Karpas-422 (cell line): Measurements from ENCODE around the gene ZGPAT. TPM values are rescaled to one million over a fixed set of nuclear protein-coding genes. Genes with fewer than 3 reads are reported as not detected.
"Not testable (repeated sequence)": the region's sequence is repeated elsewhere in the genome, so short reads cannot be mapped to it uniquely, and the experiment has no call there.

Experiments used
- DNase-seq: peaks from one replicate; pipeline ENCODE4 v3.0.0-alpha.2; 2015
- H2AFZ ChIP-seq: fragments of 200-600 bp; sonication (generic); 2 replicates; pipeline ENCODE4 v1.6.1; 2014; ENCODE audit warnings: antibody characterized with exemption, low read length, mixed read lengths
- H3K27ac ChIP-seq: fragments of 200-600 bp; sonication (generic); 2 replicates; pipeline ENCODE4 v1.5.1; 2014; ENCODE audit warnings: mild to moderate bottlenecking, low read length, moderate library complexity
- H3K27me3 ChIP-seq: fragments of 200-600 bp; sonication (generic); 2 replicates; pipeline ENCODE4 v1.6.1; 2014; ENCODE audit warnings: low read length, mixed read lengths
- H3K36me3 ChIP-seq: fragments of 200-600 bp; sonication (generic); 2 replicates; pipeline ENCODE4 v1.6.1; 2014; ENCODE audit warnings: low read length, mixed read lengths; ENCODE audit not compliant: insufficient read depth
- H3K4me1 ChIP-seq: fragments of 200-600 bp; sonication (generic); 2 replicates; pipeline ENCODE4 v1.6.1; 2014; ENCODE audit warnings: mild to moderate bottlenecking, low read length, mixed read lengths
- H3K4me2 ChIP-seq: fragments of 200-600 bp; sonication (generic); 2 replicates; pipeline ENCODE4 v1.6.1; 2014; ENCODE audit warnings: low read length, low read depth, mild to moderate bottlenecking; ENCODE audit not compliant: poor library complexity, severe bottlenecking
- H3K4me3 ChIP-seq: fragments of 200-600 bp; sonication (generic); 2 replicates; pipeline ENCODE4 v1.5.1; 2014; ENCODE audit warnings: mild to moderate bottlenecking, antibody characterized with exemption, low read length, mixed read lengths
- H3K79me2 ChIP-seq: fragments of 200-600 bp; sonication (generic); 2 replicates; pipeline ENCODE4 v1.6.1; 2014; ENCODE audit warnings: mild to moderate bottlenecking, low read length, mixed read lengths
- H3K9ac ChIP-seq: fragments of 200-600 bp; sonication (generic); 2 replicates; pipeline ENCODE4 v1.6.0; 2014; ENCODE audit warnings: low read length
- H3K9me2 ChIP-seq: fragments of 200-600 bp; sonication (generic), shearing (Covaris generic); replicated peaks from 2 replicates; pipeline ENCODE4 v1.6.0; 2014; ENCODE audit warnings: mild to moderate bottlenecking, low read length, moderate library complexity; ENCODE audit not compliant: insufficient read depth
- H3K9me3 ChIP-seq: fragments of 300-700, 200-600 bp; sonication (generic); 2 replicates; pipeline ENCODE4 v1.6.1; 2014; ENCODE audit warnings: low read length, mixed read lengths
- H4K20me1 ChIP-seq: fragments of 200-600 bp; sonication (generic); 2 replicates; pipeline ENCODE4 v1.6.1; 2014; ENCODE audit warnings: mild to moderate bottlenecking, antibody characterized with exemption, low read length, low read depth; ENCODE audit not compliant: insufficient read depth
- total RNA-seq: library from RNA; depleted of rRNA; stranded (reverse); fragments of >200 nt; shearing (Covaris generic); gene quantifications from 2 replicates; pipeline ENCODE4 v1.2.3, GENCODE V29; 2014; ENCODE audit warnings: low replicate concordance

Gene ZGPAT
- total RNA-seq, 1 experiment from 2014 or later, result 12.2 TPM

GRCh38 chr20:63663332-63664066 lies 44.3 kb upstream of the ZGPAT start:
- Histone ChIP-seq H3K9ac (no peak overlapping the region), H3K79me2 (peaks cover 16% of the 10 kb centered on the region)

GRCh38 chr20:63664143-63664851 lies 43.5 kb upstream of the ZGPAT start:
- Histone ChIP-seq H3K36me3 (peaks cover 7% of the 10 kb centered on the region; the same call in 1 of the 2 replicates), H3K4me3 (no peak overlapping the region), H2AFZ (no peak overlapping the region), H3K9me3 (no peaks in the 10 kb centered on the region), H3K27me3 (no peaks in the 10 kb centered on the region), H3K27ac (no peak overlapping the region), H3K4me2 (no peak overlapping the region), H4K20me1 (no peaks in the 10 kb centered on the region), H3K4me1 (peaks cover 5% of the 10 kb centered on the region), H3K9ac (no peak overlapping the region), H3K9me2 (no peaks in the 10 kb centered on the region), H3K79me2 (peaks cover 8% of the 10 kb centered on the region)
- DNase-seq, result no peak

More at GRCh38 chr20:63663332-63664066, 44.3 kb upstream of the ZGPAT start:
- Histone ChIP-seq H3K27ac (no peak overlapping the region), H4K20me1 (no peaks in the 10 kb centered on the region), H2AFZ (no peak overlapping the region), H3K9me2 (no peaks in the 10 kb centered on the region), H3K27me3 (no peaks in the 10 kb centered on the region), H3K4me1 (peaks cover 9% of the 10 kb centered on the region), H3K4me3 (no peak overlapping the region), H3K36me3 (no peaks in the 10 kb centered on the region), H3K9me3 (no peaks in the 10 kb centered on the region), H3K4me2 (no peak overlapping the region)
- DNase-seq, result no peak

GRCh38 chr20:63664861-63665594 lies 42.8 kb upstream of the ZGPAT start:
- no peaks in the 10 kb centered on the region for H3K9me3 ChIP-seq
- H3K4me3 ChIP-seq, result no peak overlapping the region
- H2AFZ ChIP-seq, result no peak overlapping the region
- peaks cover 2% of the 10 kb centered on the region; the same call in 1 of the 2 replicates for H3K79me2 ChIP-seq
- H3K9me2 ChIP-seq, result no peaks in the 10 kb centered on the region
- H4K20me1 ChIP-seq, result no peaks in the 10 kb centered on the region
- H3K4me1 ChIP-seq, result no peaks in the 10 kb centered on the region
- H3K27me3 ChIP-seq, result no peaks in the 10 kb centered on the region
- no peak overlapping the region for H3K4me2 ChIP-seq
- no peak for DNase-seq
- peaks cover 7% of the 10 kb centered on the region; the same call in 1 of the 2 replicates for H3K36me3 ChIP-seq
- H3K27ac ChIP-seq, result no peak overlapping the region
- H3K9ac ChIP-seq, result no peak overlapping the region

DNA sequence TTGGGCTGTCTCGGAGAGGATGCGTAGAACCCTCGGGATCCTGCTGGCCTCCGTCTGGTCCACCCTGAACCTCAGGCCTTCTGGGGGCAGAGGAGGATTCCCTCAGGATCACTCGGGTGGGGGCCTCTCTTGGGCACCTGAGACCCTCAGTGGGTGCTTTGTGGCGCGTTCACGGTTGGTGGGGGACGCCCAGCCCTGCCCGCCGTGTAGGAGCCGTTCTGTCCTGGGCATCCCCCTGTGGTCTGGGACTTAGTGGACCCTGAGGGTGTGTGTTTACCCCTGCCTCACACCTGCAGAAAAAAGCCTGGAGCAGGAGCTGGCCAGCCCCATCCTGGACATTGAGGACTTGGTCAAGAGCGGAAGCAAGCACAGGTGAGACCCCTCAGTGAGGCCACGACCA lies 42.1 kb upstream of the ZGPAT start:
- Histone ChIP-seq H3K9me3 (no peaks in the 10 kb centered on the region), H3K9me2 (no peaks in the 10 kb centered on the region), H3K4me1 (no peaks in the 10 kb centered on the region), H3K27me3 (no peaks in the 10 kb centered on the region), H3K79me2 (no peaks in the 10 kb centered on the region), H3K36me3 (peaks cover 7% of the 10 kb centered on the region; the same call in 1 of the 2 replicates), H3K4me2 (no peak overlapping the region), H4K20me1 (no peaks in the 10 kb centered on the region), H3K9ac (no peak overlapping the region), H3K4me3 (no peak overlapping the region), H2AFZ (no peak overlapping the region), H3K27ac (no peak overlapping the region)
- DNase-seq, result no peak

DNA sequence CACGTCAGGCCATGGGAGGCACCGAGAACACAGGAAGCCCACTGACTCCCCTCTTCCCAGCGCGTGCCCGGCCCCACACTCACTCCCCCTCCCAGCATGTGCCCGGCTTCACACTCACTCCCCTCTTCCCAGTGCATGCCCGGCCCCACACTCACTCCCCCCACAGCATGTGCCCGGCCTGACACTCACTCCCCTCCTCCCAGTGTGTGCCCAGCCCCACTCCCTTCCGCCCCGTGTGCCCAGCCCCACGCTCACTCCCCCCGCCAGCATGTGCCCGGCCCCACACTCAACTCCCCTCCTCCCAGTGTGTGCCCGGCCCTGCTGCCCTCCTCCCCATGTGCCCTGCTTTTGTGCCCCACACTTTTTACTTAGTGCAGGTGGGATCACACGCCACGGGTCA lies 40.0 kb upstream of the ZGPAT start:
- Histone ChIP-seq H3K27me3 (no peaks in the 10 kb centered on the region), H3K9ac (no peak overlapping the region), H3K36me3 (peaks cover 7% of the 10 kb centered on the region; the same call in 1 of the 2 replicates), H2AFZ (no peak overlapping the region), H3K4me1 (no peaks in the 10 kb centered on the region), H3K9me3 (no peaks in the 10 kb centered on the region), H3K4me2 (no peak overlapping the region), H3K27ac (no peak overlapping the region), H3K79me2 (no peaks in the 10 kb centered on the region), H4K20me1 (no peaks in the 10 kb centered on the region), H3K4me3 (no peak overlapping the region), H3K9me2 (no peaks in the 10 kb centered on the region)
- no peak for DNase-seq

GRCh38 chr20:63668351-63668750 lies 39.5 kb upstream of the ZGPAT start:
- Histone ChIP-seq H3K4me2 (no peak overlapping the region), H3K27ac (no peak overlapping the region), H3K27me3 (no peaks in the 10 kb centered on the region), H3K36me3 (peaks cover 7% of the 10 kb centered on the region; the same call in 1 of the 2 replicates), H3K9me3 (no peaks in the 10 kb centered on the region), H4K20me1 (no peaks in the 10 kb centered on the region), H3K4me3 (no peak overlapping the region), H3K79me2 (no peaks in the 10 kb centered on the region), H3K9me2 (no peaks in the 10 kb centered on the region), H3K4me1 (no peaks in the 10 kb centered on the region), H2AFZ (no peak overlapping the region), H3K9ac (no peak overlapping the region)
- DNase-seq, result no peak

- not testable (repeated sequence) for H3K9ac ChIP-seq, H2AFZ ChIP-seq, H3K27ac ChIP-seq, H3K9me2 ChIP-seq, H4K20me1 ChIP-seq, H3K79me2 ChIP-seq, H3K27me3 ChIP-seq, H3K4me3 ChIP-seq, H3K36me3 ChIP-seq, H3K4me1 ChIP-seq, H3K4me2 ChIP-seq, H3K9me3 ChIP-seq, DNase-seq
Measured at GRCh38 chr20:63671695-63672094, 36.1 kb upstream of the ZGPAT start.

DNA sequence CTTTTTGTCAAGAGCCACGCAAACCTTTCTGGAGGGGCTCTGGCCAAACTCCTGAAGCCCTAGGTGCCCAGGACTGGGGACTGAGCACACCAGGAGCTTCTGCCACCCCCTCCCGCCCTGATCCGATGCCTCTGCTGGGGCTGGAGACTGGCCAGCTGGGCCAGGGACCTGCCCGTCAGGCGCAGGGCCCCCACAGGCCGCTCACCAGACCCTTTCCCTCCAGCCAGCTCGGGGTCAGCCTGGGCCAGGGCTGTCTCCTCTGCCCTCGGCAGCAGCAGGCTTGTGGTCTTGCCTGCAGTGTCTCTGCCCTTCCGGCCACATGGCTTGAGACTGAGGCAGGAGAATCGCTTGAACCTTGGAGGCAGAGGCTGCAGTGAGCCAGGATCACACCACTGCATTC lies 35.2 kb upstream of the ZGPAT start:
- peaks cover 7% of the 10 kb centered on the region; the same call in 1 of the 2 replicates for H3K36me3 ChIP-seq
- no peak overlapping the region for H3K9ac ChIP-seq
- no peaks in the 10 kb centered on the region for H3K4me1 ChIP-seq
- H2AFZ ChIP-seq, result no peak overlapping the region
- H3K4me3 ChIP-seq, result no peak overlapping the region
- DNase-seq, result no peak
- no peak overlapping the region for H3K27ac ChIP-seq
- H3K79me2 ChIP-seq, result no peaks in the 10 kb centered on the region
- no peaks in the 10 kb centered on the region for H3K27me3 ChIP-seq
- no peaks in the 10 kb centered on the region for H3K9me3 ChIP-seq
- no peaks in the 10 kb centered on the region for H4K20me1 ChIP-seq
- no peak overlapping the region for H3K4me2 ChIP-seq
- H3K9me2 ChIP-seq, result no peaks in the 10 kb centered on the region
